CD14-positive monocyte (primary cell): Measurements from ENCODE around the gene XNDC1N. TPM values are rescaled to one million over a fixed set of nuclear protein-coding genes. Genes with fewer than 3 reads are reported as not detected.

ENCODE experiments used
- DNase-seq, 3 donors: peaks; one replicate each; pipeline ENCODE4 v3.0.0-alpha.2; 2011 to 2022
- H2AFZ ChIP-seq: 2 replicates; pipeline ENCODE4 v1.6.0; 2012; ENCODE audit warnings: mild to moderate bottlenecking, low read depth, low read length, inconsistent platforms; ENCODE audit not compliant: insufficient read depth, poor library complexity, severe bottlenecking
- H3K27ac ChIP-seq, 2 donors: 1 replicate in 1 of 2; 2 replicates in 1 of 2; pipeline ENCODE4 v1.5.1; 2012 to 2013; ENCODE audit warnings: low read length in 2 of 2, control low read depth in 1 of 2, inconsistent platforms in 1 of 2, low read depth in 1 of 2, mild to moderate bottlenecking in 1 of 2
- H3K27me3 ChIP-seq, 2 donors: one replicate each; pipeline versions ENCODE4 v1.6.0 to v1.6.1; 2011 to 2013; ENCODE audit warnings: low read length in 2 of 2; ENCODE audit not compliant: control insufficient read depth in 2 of 2, insufficient read depth in 2 of 2
- H3K36me3 ChIP-seq, 2 donors: replicated peaks in 1 of 2; 1 replicate in 1 of 2; 2 replicates in 1 of 2; pipeline versions ENCODE4 v1.5.1 to v1.6.1; 2012 to 2013; ENCODE audit warnings: low read length in 2 of 2, control low read depth in 1 of 2, inconsistent platforms in 1 of 2, mild to moderate bottlenecking in 1 of 2; ENCODE audit not compliant: insufficient read depth in 2 of 2, control insufficient read depth in 1 of 2
- H3K4me1 ChIP-seq, 2 donors: 1 replicate in 1 of 2; 2 replicates in 1 of 2; pipeline versions ENCODE4 v1.5.1 to v1.6.1; 2012 to 2013; ENCODE audit warnings: low read length in 2 of 2, control low read depth in 1 of 2, inconsistent platforms in 1 of 2, mild to moderate bottlenecking in 1 of 2, moderate library complexity in 1 of 2; ENCODE audit not compliant: insufficient read depth in 2 of 2, control insufficient read depth in 1 of 2
- H3K4me2 ChIP-seq: replicated peaks from 2 replicates; pipeline ENCODE3; 2012; ENCODE audit warnings: low read length, moderate library complexity, mild to moderate bottlenecking; ENCODE audit not compliant: poor library complexity, severe bottlenecking; ENCODE audit errors: extremely low read depth
- H3K4me3 ChIP-seq, 3 experiments: fragments of 200-600 bp in 1 of 3; sonication (generic) in 1 of 3; replicated peaks in 1 of 3; 1 replicate in 2 of 3; 2 replicates in 1 of 3; pipeline ENCODE4 v1.5.1; 2011 to 2013; ENCODE audit warnings: low read length in 3 of 3, mild to moderate bottlenecking in 3 of 3, control low read depth in 2 of 3, low read depth in 2 of 3, inconsistent platforms in 1 of 3, moderate library complexity in 1 of 3
- H3K79me2 ChIP-seq: 2 replicates; pipeline ENCODE4 v1.6.0; 2012; ENCODE audit warnings: mild to moderate bottlenecking, control low read depth, inconsistent platforms, low read length, moderate library complexity; ENCODE audit not compliant: insufficient read depth
- H3K9ac ChIP-seq: 2 replicates; pipeline ENCODE4 v1.6.0; 2017; ENCODE audit warnings: low read length, mild to moderate bottlenecking; ENCODE audit not compliant: insufficient read depth, poor library complexity, severe bottlenecking
- H3K9me3 ChIP-seq, 2 donors: replicated peaks in 1 of 2; 1 replicate in 1 of 2; 2 replicates in 1 of 2; pipeline versions ENCODE4 v1.5.1 to v1.6.1; 2012 to 2013; ENCODE audit warnings: low read length in 2 of 2, control low read depth in 1 of 2; ENCODE audit not compliant: control insufficient read depth in 1 of 2, insufficient read depth in 1 of 2
- H4K20me1 ChIP-seq: 2 replicates; pipeline ENCODE4 v1.6.0; 2012; ENCODE audit warnings: mild to moderate bottlenecking, low read length, control low read depth, moderate library complexity; ENCODE audit not compliant: insufficient read depth
- H3K27ac Mint-ChIP-seq, 7 donors: one replicate each; pipeline ENCODE4 v1.8.0; 2020; ENCODE audit warnings: mild to moderate bottlenecking in 7 of 7, mixed read lengths in 7 of 7, moderate library complexity in 6 of 7, inconsistent platforms in 2 of 7
- H3K27me3 Mint-ChIP-seq, 3 donors: one replicate each; pipeline ENCODE4 v1.8.0; 2021 to 2022; ENCODE audit warnings: low read depth in 3 of 3, mild to moderate bottlenecking in 3 of 3, mixed read lengths in 3 of 3, moderate library complexity in 3 of 3, inconsistent platforms in 1 of 3
- H3K36me3 Mint-ChIP-seq, 2 donors: one replicate each; pipeline ENCODE4 v1.8.0; 2020; ENCODE audit warnings: mixed read lengths in 2 of 2, inconsistent platforms in 1 of 2, mild to moderate bottlenecking in 1 of 2
- H3K4me1 Mint-ChIP-seq: one replicate; pipeline ENCODE4 v1.8.0; 2020; ENCODE audit warnings: mild to moderate bottlenecking, mixed read lengths
- H3K4me3 Mint-ChIP-seq, 2 donors: one replicate each; pipeline ENCODE4 v1.8.0; 2020; ENCODE audit warnings: mild to moderate bottlenecking in 2 of 2, mixed read lengths in 2 of 2, moderate library complexity in 1 of 2
- H3K9me3 Mint-ChIP-seq, 7 donors: one replicate each; pipeline ENCODE4 v1.8.0; 2020 to 2022; ENCODE audit warnings: mixed read lengths in 7 of 7, mild to moderate bottlenecking in 6 of 7, moderate library complexity in 6 of 7, inconsistent platforms in 2 of 7
- WGBS: methylation state at CpG from one replicate; pipeline ENCODE4 v1.1.5; 2013; ENCODE audit warnings: missing lambda C conversion rate; ENCODE audit not compliant: insufficient coverage; 5-methylcytosine and 5-hydroxymethylcytosine counted together
- intact Hi-C, 2 donors: fragments of 100-400 bp; cut with micrococcal nuclease; formaldehyde crosslinking; loops; one replicate each; pipeline versions ENCODE4 v1.15.0 to v1.15.1; 2023
- polyA plus RNA-seq, 3 donors: library from polyadenylated mRNA; depleted of rRNA in 1 of 3; unstranded in 2 of 3; stranded (reverse) in 1 of 3; fragments of 300-500 nt in 2 of 3; fragments of >200 nt in 1 of 3; fragmentation: Illumina TruSeq in 2 of 3; gene quantifications; 1 replicate in 2 of 3; 2 replicates in 1 of 3; pipeline ENCODE4 v1.2.3, GENCODE V29; 2012 to 2021
- TF ChIP-seq, protein P1 (sequence below): fragments of 200-600 bp; IDR thresholded peaks from one replicate; pipeline ENCODE4 v1.8.0; 2022; ENCODE audit warnings: antibody characterized with exemption, mild to moderate bottlenecking

XNDC1N gene
- polyA plus RNA-seq, 3 donors = 0.80 to 2.1 (median 0.99) TPM

DNA sequence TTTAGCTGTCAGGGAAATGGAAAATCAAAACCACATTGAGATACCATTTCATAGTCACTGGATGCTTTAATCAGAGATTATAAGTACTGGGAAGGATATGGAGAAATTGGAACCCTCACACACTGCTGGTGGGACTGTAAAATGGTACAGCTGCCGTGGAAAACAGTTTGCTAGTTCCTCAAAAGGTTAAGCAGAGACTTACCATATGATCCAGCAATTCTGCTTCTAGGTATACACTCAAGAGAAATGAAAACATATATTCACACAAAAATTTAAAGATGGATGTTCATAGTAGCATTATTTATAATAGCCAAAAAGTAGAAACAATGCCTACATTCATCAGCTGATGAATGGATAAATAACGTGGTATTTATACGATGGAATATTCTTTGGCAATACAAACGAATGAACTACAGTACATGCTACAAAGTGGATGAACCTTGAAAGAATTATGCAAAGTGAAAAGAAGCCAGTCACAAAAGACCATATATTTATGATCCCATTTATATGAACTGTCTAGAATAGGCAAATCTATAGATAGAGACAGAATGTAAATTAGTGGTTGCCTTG, 23.4 kb upstream of the XNDC1N start:
- no peaks in the 10 kb centered on the region for H3K9me3 Mint-ChIP-seq
- peaks cover 0 to 13% of the 10 kb centered on the region in 2 donors for H3K36me3 Mint-ChIP-seq
- TF ChIP-seq, protein P1, sequence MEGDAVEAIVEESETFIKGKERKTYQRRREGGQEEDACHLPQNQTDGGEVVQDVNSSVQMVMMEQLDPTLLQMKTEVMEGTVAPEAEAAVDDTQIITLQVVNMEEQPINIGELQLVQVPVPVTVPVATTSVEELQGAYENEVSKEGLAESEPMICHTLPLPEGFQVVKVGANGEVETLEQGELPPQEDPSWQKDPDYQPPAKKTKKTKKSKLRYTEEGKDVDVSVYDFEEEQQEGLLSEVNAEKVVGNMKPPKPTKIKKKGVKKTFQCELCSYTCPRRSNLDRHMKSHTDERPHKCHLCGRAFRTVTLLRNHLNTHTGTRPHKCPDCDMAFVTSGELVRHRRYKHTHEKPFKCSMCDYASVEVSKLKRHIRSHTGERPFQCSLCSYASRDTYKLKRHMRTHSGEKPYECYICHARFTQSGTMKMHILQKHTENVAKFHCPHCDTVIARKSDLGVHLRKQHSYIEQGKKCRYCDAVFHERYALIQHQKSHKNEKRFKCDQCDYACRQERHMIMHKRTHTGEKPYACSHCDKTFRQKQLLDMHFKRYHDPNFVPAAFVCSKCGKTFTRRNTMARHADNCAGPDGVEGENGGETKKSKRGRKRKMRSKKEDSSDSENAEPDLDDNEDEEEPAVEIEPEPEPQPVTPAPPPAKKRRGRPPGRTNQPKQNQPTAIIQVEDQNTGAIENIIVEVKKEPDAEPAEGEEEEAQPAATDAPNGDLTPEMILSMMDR = no peak
- no peak overlapping the region for H3K27ac ChIP-seq
- H3K4me1 Mint-ChIP-seq = peaks cover 7% of the 10 kb centered on the region
- WGBS = no CpG with 5 or more reads among the region's 4 CpGs
- intact Hi-C loops = no loop called here
- H3K4me3 ChIP-seq = no peak overlapping the region
- no peaks in the 10 kb centered on the region for H3K4me1 ChIP-seq
- H3K4me2 ChIP-seq = no peak overlapping the region
- H3K9ac ChIP-seq = no peak overlapping the region
- H3K9me3 ChIP-seq = no peaks in the 10 kb centered on the region
- no peaks in the 10 kb centered on the region for H3K36me3 ChIP-seq
- H3K79me2 ChIP-seq = peaks cover 6% of the 10 kb centered on the region
- DNase-seq = no peak
- H3K27me3 Mint-ChIP-seq = peaks cover 0 to 3% (median 0%) of the 10 kb centered on the region in 3 donors
- H3K27me3 ChIP-seq = no peaks in the 10 kb centered on the region
- H4K20me1 ChIP-seq = peaks cover 49% of the 10 kb centered on the region
- H2AFZ ChIP-seq = no peak overlapping the region
- no peak overlapping the region for H3K4me3 Mint-ChIP-seq
- H3K27ac Mint-ChIP-seq = no peak overlapping the region

DNA sequence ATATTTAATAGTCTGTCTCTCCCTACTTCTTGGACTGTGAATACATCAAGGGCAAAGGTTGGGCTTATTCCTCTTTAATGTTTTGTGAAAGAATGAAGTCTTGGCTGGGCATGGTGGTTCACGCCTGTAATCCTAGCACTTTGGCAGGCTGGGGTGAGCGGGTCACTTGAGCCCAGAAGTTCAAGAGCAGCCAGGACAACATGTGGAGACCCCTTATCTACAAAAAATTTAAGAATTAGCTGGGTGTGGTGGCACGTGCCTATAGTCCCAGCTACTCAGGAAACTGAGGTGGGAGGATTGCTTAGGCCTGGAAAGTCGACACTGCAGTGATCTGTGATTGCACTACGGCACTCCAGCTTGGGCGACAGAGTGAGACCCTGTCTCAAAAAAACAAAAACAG, 20.6 kb upstream of the XNDC1N start:
- peaks cover 0 to 13% of the 10 kb centered on the region in 2 donors for H3K36me3 ChIP-seq
- H3K4me1 ChIP-seq = no peaks in the 10 kb centered on the region
- no peaks in the 10 kb centered on the region for H3K9me3 ChIP-seq
- H3K27me3 ChIP-seq = no peaks in the 10 kb centered on the region
- Mint-ChIP-seq H3K27ac (peak overlapping the region in 1 of 7 donors; percentile 54), H3K36me3 (peaks cover 7 to 25% of the 10 kb centered on the region in 2 donors), H3K4me3 (no peak overlapping the region), H3K9me3 (no peaks in the 10 kb centered on the region), H3K4me1 (peaks cover 12% of the 10 kb centered on the region), H3K27me3 (peaks cover 0 to 2% (median 0%) of the 10 kb centered on the region in 3 donors)
- no peak overlapping the region for H3K4me2 ChIP-seq
- H3K4me3 ChIP-seq = no peak overlapping the region
- WGBS = 100% methylated on average over 3 of the region's 6 CpGs
- H3K79me2 ChIP-seq = peaks cover 9% of the 10 kb centered on the region
- DNase-seq = no peak
- H4K20me1 ChIP-seq = peaks cover 38% of the 10 kb centered on the region
- intact Hi-C loops = no loop called here
- H2AFZ ChIP-seq = no peak overlapping the region
- no peak overlapping the region for H3K27ac ChIP-seq
- TF ChIP-seq, protein P1 = no peak
- no peak overlapping the region for H3K9ac ChIP-seq
